C4-2B (cell line): ENCODE results near the gene AIPL1.

Experiments
- ZFX ChIP-seq: fragments of 450-650 bp; IDR thresholded peaks from 2 replicates; pipeline ENCODE4 v1.6.1; 2017
- TF ChIP-seq, protein P1 (sequence below): fragments of 450-650 bp; conservative IDR thresholded peaks from 2 replicates; pipeline ENCODE4 v1.5.1; 2017; ENCODE audit warnings: mild to moderate bottlenecking

DNA sequence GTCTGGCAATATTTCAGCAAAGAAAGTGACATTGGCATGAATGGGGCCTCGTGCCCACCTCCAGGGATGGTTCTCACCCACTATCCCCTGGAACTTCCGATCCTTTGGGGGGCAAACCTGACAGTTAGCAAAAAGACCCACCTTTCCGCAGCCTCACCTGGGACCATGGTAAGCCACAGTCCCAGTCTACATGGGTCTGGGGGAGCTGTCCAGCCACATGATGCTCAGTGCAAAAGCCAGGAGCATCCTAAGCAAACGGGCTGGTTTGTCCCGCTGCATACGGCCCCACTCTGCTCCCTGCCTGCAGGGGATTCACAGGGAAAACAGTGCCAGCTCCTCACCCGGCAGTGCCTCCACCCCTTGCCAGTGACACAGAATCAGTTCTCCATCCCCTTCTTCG, 19.3 kb downstream of the AIPL1 start:
- TF ChIP-seq ZFX = no peak
- TF ChIP-seq, protein P1, sequence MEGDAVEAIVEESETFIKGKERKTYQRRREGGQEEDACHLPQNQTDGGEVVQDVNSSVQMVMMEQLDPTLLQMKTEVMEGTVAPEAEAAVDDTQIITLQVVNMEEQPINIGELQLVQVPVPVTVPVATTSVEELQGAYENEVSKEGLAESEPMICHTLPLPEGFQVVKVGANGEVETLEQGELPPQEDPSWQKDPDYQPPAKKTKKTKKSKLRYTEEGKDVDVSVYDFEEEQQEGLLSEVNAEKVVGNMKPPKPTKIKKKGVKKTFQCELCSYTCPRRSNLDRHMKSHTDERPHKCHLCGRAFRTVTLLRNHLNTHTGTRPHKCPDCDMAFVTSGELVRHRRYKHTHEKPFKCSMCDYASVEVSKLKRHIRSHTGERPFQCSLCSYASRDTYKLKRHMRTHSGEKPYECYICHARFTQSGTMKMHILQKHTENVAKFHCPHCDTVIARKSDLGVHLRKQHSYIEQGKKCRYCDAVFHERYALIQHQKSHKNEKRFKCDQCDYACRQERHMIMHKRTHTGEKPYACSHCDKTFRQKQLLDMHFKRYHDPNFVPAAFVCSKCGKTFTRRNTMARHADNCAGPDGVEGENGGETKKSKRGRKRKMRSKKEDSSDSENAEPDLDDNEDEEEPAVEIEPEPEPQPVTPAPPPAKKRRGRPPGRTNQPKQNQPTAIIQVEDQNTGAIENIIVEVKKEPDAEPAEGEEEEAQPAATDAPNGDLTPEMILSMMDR = no peak
